A549 (cell line): Measurements from ENCODE around the gene TPRG1. TPM values are rescaled to one million over a fixed set of nuclear protein-coding genes. Genes with fewer than 3 reads are reported as not detected.

ENCODE experiments used
- ATAC-seq, 2 experiments: fragments of 200-7000 bp in 1 of 2; fragments of >200 bp in 1 of 2; cut with Nextera tagmentation in 1 of 2; cut with Tn5 transposase in 1 of 2; 3 replicates each; pipeline versions ENCODE4 v1.8.0 to v1.9.1; 2018 to 2020; ENCODE audit warnings: mild to moderate bottlenecking in 1 of 2, moderate library complexity in 1 of 2
- CTCF ChIA-PET: fragments of 300-600 bp; sonication (Branson Sonifier 250); formaldehyde crosslinking; extraction: SDS; loops from one replicate; lab custom pipeline; 2021; ENCODE audit warnings: antibody characterized with exemption, inconsistent platforms; lab: Yijun Ruan, JAX
- POLR2A ChIA-PET: fragments of 350-600 bp; formaldehyde crosslinking; extraction: SDS; loops from one replicate; lab custom pipeline; 2021; ENCODE audit warnings: antibody characterized with exemption, inconsistent platforms; lab: Yijun Ruan, JAX
- DNase-seq, 2 experiments: peaks; one replicate each; pipeline versions ENCODE4 v3.0.0 to v3.0.0-alpha.2; 2011 to 2016; ENCODE audit warnings: low read depth in 1 of 2, low spot score in 1 of 2
- FAIRE-seq: peaks from 2 replicates; lab custom pipeline; 2011; peaks lifted over from hg19 to GRCh38; lab: Jason Lieb, UNC
- H3K27ac ChIP-seq, 2 experiments: fragments of >200 bp; sonication (Bioruptor Twin); formaldehyde crosslinking; 3 replicates each; pipeline ENCODE4 v1.5.1; 2016 to 2017
- H3K4me1 ChIP-seq: fragments of >200 bp; sonication (Bioruptor Twin); formaldehyde crosslinking; 3 replicates; pipeline ENCODE4 v1.6.1; 2016
- H3K4me2 ChIP-seq: fragments of >200 bp; sonication (Bioruptor Twin); formaldehyde crosslinking; 3 replicates; pipeline ENCODE4 v1.6.1; 2016
- H3K4me3 ChIP-seq: fragments of >200 bp; sonication (Bioruptor Twin); formaldehyde crosslinking; 3 replicates; pipeline ENCODE4 v1.5.1; 2016
- H3K9me3 ChIP-seq: fragments of >200 bp; sonication (Bioruptor Twin); formaldehyde crosslinking; 3 replicates; pipeline ENCODE4 v1.6.1; 2016
- ATOH8 ChIP-seq: fragments of 250-450 bp; sonication (Bioruptor Pico); IDR thresholded peaks from 2 replicates; pipeline ENCODE4 v1.5.0; 2020; ENCODE audit warnings: low read depth, mild to moderate bottlenecking, moderate library complexity
- BCL3 ChIP-seq: fragments of >200 bp; sonication (Bioruptor Twin); formaldehyde crosslinking; IDR thresholded peaks from 3 replicates; pipeline ENCODE4 v1.6.1; 2016
- BHLHE40 ChIP-seq: IDR thresholded peaks from 2 replicates; pipeline ENCODE4 v1.6.1; 2012; ENCODE audit warnings: low read depth, low read length, inconsistent platforms
- CBX2 ChIP-seq: fragments of 200-600 bp; sonication (generic); IDR thresholded peaks from 2 replicates; pipeline ENCODE4 v1.6.1; 2016; ENCODE audit warnings: low read depth, mild to moderate bottlenecking, borderline replicate concordance
- CTCF ChIP-seq: fragments of >200 bp; sonication (Bioruptor Twin); formaldehyde crosslinking; IDR thresholded peaks from 3 replicates; pipeline ENCODE4 v1.5.1; 2016
- HDAC2 ChIP-seq: fragments of 200-600 bp; sonication (generic); IDR thresholded peaks from 2 replicates; pipeline ENCODE4 v1.6.1; 2016
- HOXA7 ChIP-seq: fragments of 250-450 bp; sonication (Bioruptor Pico); IDR thresholded peaks from 2 replicates; pipeline ENCODE4 v1.5.0; 2020; ENCODE audit warnings: mild to moderate bottlenecking, moderate library complexity
- JUNB ChIP-seq: fragments of >200 bp; sonication (Bioruptor Twin); formaldehyde crosslinking; IDR thresholded peaks from 2 replicates; pipeline ENCODE4 v1.6.1; 2016
- MAFK ChIP-seq: fragments of 450-650 bp; IDR thresholded peaks from 2 replicates; pipeline ENCODE4 v1.6.1; 2014; ENCODE audit not compliant: partially characterized antibody
- NFE2L2 ChIP-seq: fragments of 150-350 bp; conservative IDR thresholded peaks from 2 replicates; pipeline ENCODE4 v1.6.1; 2014; ENCODE audit warnings: low read length
- NR3C1 ChIP-seq: fragments of >200 bp; sonication (Bioruptor Twin); formaldehyde crosslinking; IDR thresholded peaks from 3 replicates; pipeline ENCODE4 v1.6.1; 2017
- POLR2AphosphoS2 ChIP-seq: conservative IDR thresholded peaks from 2 replicates; pipeline ENCODE4 v1.6.1; 2012; ENCODE audit warnings: low read length, improper control_type of control experiment, inconsistent platforms
- RAD21 ChIP-seq, 2 experiments: fragments of >200 bp in 1 of 2; sonication (Bioruptor Twin) in 1 of 2; formaldehyde crosslinking in 1 of 2; IDR thresholded peaks in 1 of 2; conservative IDR thresholded peaks in 1 of 2; 2 replicates in 1 of 2; 3 replicates in 1 of 2; pipeline ENCODE4 v1.6.1; 2012 to 2018; ENCODE audit warnings: inconsistent platforms in 1 of 2
- RFX5 ChIP-seq: fragments of 450-650 bp; IDR thresholded peaks from 2 replicates; pipeline ENCODE4 v1.7.1; 2014; ENCODE audit warnings: antibody characterized with exemption, mild to moderate bottlenecking, moderate library complexity
- RNF2 ChIP-seq: fragments of 200-600 bp; sonication (generic); IDR thresholded peaks from 2 replicates; pipeline ENCODE4 v1.6.1; 2016; ENCODE audit warnings: low read depth, mild to moderate bottlenecking, antibody characterized with exemption, moderate library complexity, borderline replicate concordance
- TFCP2L1 ChIP-seq: fragments of 250-450 bp; sonication (Bioruptor Pico); IDR thresholded peaks from 2 replicates; pipeline ENCODE4 v1.5.0; 2021; ENCODE audit warnings: mild to moderate bottlenecking
- USF2 ChIP-seq: fragments of 450-650 bp; IDR thresholded peaks from 2 replicates; pipeline ENCODE4 v1.6.1; 2014; ENCODE audit warnings: antibody characterized with exemption
- ZC3H11A ChIP-seq: fragments of 450-650 bp; IDR thresholded peaks from 2 replicates; pipeline ENCODE4 v1.6.1; 2014; ENCODE audit warnings: antibody characterized with exemption, mild to moderate bottlenecking
- WGBS: methylation state at CpG from one replicate; pipeline ENCODE4 v1.1.6; 2017; ENCODE audit errors: missing lambda C conversion rate; 5-methylcytosine and 5-hydroxymethylcytosine counted together
- polyA plus RNA-seq, 4 experiments: library from polyadenylated mRNA; depleted of rRNA in 3 of 4; stranded (reverse); fragments of >200 nt; fragmentation: RNase III in 1 of 4; extraction: RNeasy Plus Mini Kit Qiagen cat#74134 plus additional on column Dnase treatment in 1 of 4; gene quantifications; 2 replicates in 3 of 4; 3 replicates in 1 of 4; pipeline ENCODE4 v1.2.3, GENCODE V29; 2011 to 2017

TPRG1 gene
- polyA plus RNA-seq, 2 of the 4 experiments (the other 2 are of a cell fraction) = 0.21 to 1.1 TPM

GRCh38 chr3:189311521-189311920 lies 139.8 kb downstream of the TPRG1 start (continued):
- TF ChIP-seq CTCF = no peak
- TF ChIP-seq RAD21 (conservative IDR thresholded peaks at IDR 0.05 in 1 of 2, IDR thresholded peaks at IDR 0.05 in 1 of 2) = no peak

- H3K9me3 ChIP-seq = no peaks in the 10 kb centered on the region
- CTCF ChIA-PET = no interaction called here
- H3K4me1 ChIP-seq = peaks cover 12% of the 10 kb centered on the region
- WGBS = 95% methylated on average over 4 of the region's 4 CpGs
- H3K27ac ChIP-seq = 0 out of 6 replicates have a peak overlapping the region, but pooled peaks of 1 of the 2 experiments have one; percentile 35
- no peak overlapping the region for H3K4me2 ChIP-seq
- H3K4me3 ChIP-seq = no peak overlapping the region
- DNase-seq = no peak
- ATAC-seq = no peak
- no peak for FAIRE-seq
- TF ChIP-seq RNF2 = no peak
- TF ChIP-seq BHLHE40 = no peak
- no peak for TF ChIP-seq CTCF
- no peak for TF ChIP-seq NR3C1
- TF ChIP-seq JUNB = no peak
- TF ChIP-seq HDAC2 = no peak
- TF ChIP-seq HOXA7 (CRISPR knock-in tag) = no peak
- no peak for TF ChIP-seq BCL3
- TF ChIP-seq RFX5 = no peak
- no peak for TF ChIP-seq ZC3H11A
- TF ChIP-seq POLR2AphosphoS2 = no peak
- no peak for TF ChIP-seq ATOH8 (CRISPR knock-in tag)
- no peak for TF ChIP-seq USF2
- TF ChIP-seq NFE2L2 = no peak
- no peak for TF ChIP-seq MAFK
- no peak for TF ChIP-seq CBX2
- no peak for TF ChIP-seq TFCP2L1 (CRISPR knock-in tag)
- TF ChIP-seq, all 56 proteins: peak for 0
- POLR2A ChIA-PET = no interaction called here
Measured at GRCh38 chr3:189312866-189313265, 141.1 kb downstream of the TPRG1 start.
